Adipose tissue (tissue), 3 donors: Measurements from ENCODE around the gene KRTAP2-2. TPM values are rescaled to one million over a fixed set of nuclear protein-coding genes. Genes with fewer than 3 reads are reported as not detected.
"Not testable (repeated sequence)": the region's sequence is repeated elsewhere in the genome, so short reads cannot be mapped to it uniquely, and the experiment has no call there.

Experiments
- H3K27ac ChIP-seq: one replicate; pipeline ENCODE4 v1.5.1; 2013; ENCODE audit warnings: low read depth, low read length
- WGBS, 3 donors: extraction: QIAGEN DNeasy Blood & Tissue Kit; methylation state at CpG; one replicate each; pipeline ENCODE4 v1.1.7; 2013; 5-methylcytosine and 5-hydroxymethylcytosine counted together
- polyA plus RNA-seq, 3 donors: library from polyadenylated mRNA; stranded (reverse); fragments of 200-250 nt; gene quantifications; one replicate each; pipeline ENCODE4 v1.2.3, GENCODE V29; 2013
- donor health status: healthy with polysubstance abuse.
- donor health status: Bipolar disorder and iron deficiency.
- donor health status: healthy.

KRTAP2-2 gene
- polyA plus RNA-seq, 3 donors: not detected

- H3K27ac ChIP-seq: no peak within 1 kb of the TSS
- WGBS, 3 donors: 85 to 91% (median 90%) methylated on average over 5 to 6 of the region's 6 CpGs
Measured at GRCh38 chr17:41065829-41066624, 11.0 kb upstream of the KRTAP2-2 start, which contains the start of gene KRTAP2-4. KRTAP2-4 (minus strand) TSS chr17:41065879; CDS start chr17:41065845, 34 bp downstream.

GRCh38 chr17:41065016-41065689, 10.1 kb upstream of the KRTAP2-2 start:
- H3K27ac ChIP-seq: not testable (repeated sequence)
- 64 to 72% (median 67%) methylated on average over 6 to 7 of the region's 16 CpGs for WGBS, 3 donors

- H3K27ac ChIP-seq: no peak overlapping the region
- 67 to 85% (median 79%) methylated on average over 1 of the region's 1 CpG for WGBS, 3 donors
Measured at GRCh38 chr17:41064301-41064700, 9.3 kb upstream of the KRTAP2-2 start.

- WGBS, 3 donors: 71 to 87% (median 86%) methylated on average over 4 of the region's 4 CpGs
- H3K27ac ChIP-seq: no peak overlapping the region
Measured at GRCh38 chr17:41063449-41063848, 8.4 kb upstream of the KRTAP2-2 start.

GRCh38 chr17:41061964-41062363, 6.9 kb upstream of the KRTAP2-2 start:
- H3K27ac ChIP-seq: no peak overlapping the region
- 64 to 65% (median 64%) methylated on average over 1 of the region's 1 CpG for WGBS, 3 donors

- WGBS, 3 donors: 54 to 72% (median 63%) methylated on average over 6 of the region's 6 CpGs
- no peak within 1 kb of the TSS for H3K27ac ChIP-seq
Measured at GRCh38 chr17:41060052-41060604, 5.1 kb upstream of the KRTAP2-2 start, which contains the start of gene KRTAP2-3. KRTAP2-3 (minus strand) TSS chr17:41060114; CDS start chr17:41060050, 64 bp downstream.

GRCh38 chr17:41059276-41060051, 4.4 kb upstream of the KRTAP2-2 start:
- H3K27ac ChIP-seq: not testable (repeated sequence)
- WGBS, 3 donors: 16 to 40% (median 38%) methylated on average over 9 to 10 of the region's 31 CpGs

- no peak overlapping the region for H3K27ac ChIP-seq
- 78 to 92% (median 87%) methylated on average over 5 of the region's 5 CpGs for WGBS, 3 donors
Measured at GRCh38 chr17:41058741-41059140, 3.7 kb upstream of the KRTAP2-2 start.

GRCh38 chr17:41057547-41057946, 2.5 kb upstream of the KRTAP2-2 start:
- WGBS, 3 donors: 91 to 97% (median 97%) methylated on average over 1 of the region's 1 CpG
- no peak overlapping the region for H3K27ac ChIP-seq

GRCh38 chr17:41054556-41054955, 474 bp downstream of the KRTAP2-2 start:
- 69 to 79% (median 77%) methylated on average over 6 to 7 of the region's 9 CpGs for WGBS, 3 donors
- not testable (repeated sequence) for H3K27ac ChIP-seq

GRCh38 chr17:41054025-41054424, 1.0 kb downstream of the KRTAP2-2 start:
- no peak overlapping the region for H3K27ac ChIP-seq
- 64 to 89% (median 86%) methylated on average over 4 of the region's 4 CpGs for WGBS, 3 donors

- H3K27ac ChIP-seq: no peak overlapping the region
Measured at GRCh38 chr17:41052566-41052965, 2.5 kb downstream of the KRTAP2-2 start.

- no peak overlapping the region for H3K27ac ChIP-seq
- 46 to 49% (median 48%) methylated on average over 2 of the region's 2 CpGs for WGBS, 3 donors
Measured at GRCh38 chr17:41049110-41049509, 5.9 kb downstream of the KRTAP2-2 start.

GRCh38 chr17:41048441-41048840, 6.6 kb downstream of the KRTAP2-2 start:
- no peak overlapping the region for H3K27ac ChIP-seq
- WGBS, 3 donors: 53 to 70% (median 69%) methylated on average over 7 of the region's 7 CpGs

- not testable (repeated sequence) for H3K27ac ChIP-seq
- 49 to 71% (median 55%) methylated on average over 8 to 10 of the region's 33 CpGs for WGBS, 3 donors
Measured at GRCh38 chr17:41046735-41047465, 8.1 kb downstream of the KRTAP2-2 start, which contains the start of gene KRTAP2-1. KRTAP2-1 (minus strand) TSS chr17:41047316; CDS start chr17:41047267, 49 bp downstream.

- 97 to 100% (median 100%) methylated on average over 1 of the region's 1 CpG for WGBS, 3 donors
- H3K27ac ChIP-seq: no peak overlapping the region
Measured at GRCh38 chr17:41042953-41043352, 12.1 kb downstream of the KRTAP2-2 start.

- 58 to 84% (median 73%) methylated on average over 13 to 14 of the region's 14 CpGs for WGBS, 3 donors
Measured at GRCh38 chr17:41040783-41041571, 14.1 kb downstream of the KRTAP2-2 start, which contains the start of gene KRTAP1-1. KRTAP1-1 (minus strand) TSS chr17:41041450; CDS start chr17:41041397, 53 bp downstream.

More at GRCh38 chr17:41040783-41041571, 14.1 kb downstream of the KRTAP2-2 start, which contains the start of gene KRTAP1-1:
- H3K27ac ChIP-seq: not testable (repeated sequence)
